Bronchial epithelial cell (primary cell): Measurements from ENCODE around the gene ZNF81. TPM values are rescaled to one million over a fixed set of nuclear protein-coding genes. Genes with fewer than 3 reads are reported as not detected.
"Not testable (repeated sequence)": the region's sequence is repeated elsewhere in the genome, so short reads cannot be mapped to it uniquely, and the experiment has no call there.

ENCODE experiments used
- DNase-seq: peaks from one replicate; pipeline ENCODE4 v3.0.0-alpha.2; 2010; ENCODE audit warnings: low read depth
- FAIRE-seq: peaks from 2 replicates; lab custom pipeline; 2011; peaks lifted over from hg19 to GRCh38; lab: Jason Lieb, UNC
- H3K27me3 ChIP-seq: 2 replicates; pipeline ENCODE4 v1.5.1; 2011; ENCODE audit warnings: low read length; ENCODE audit not compliant: control insufficient read depth, insufficient read depth
- H3K36me3 ChIP-seq: 2 replicates; pipeline ENCODE4 v1.5.1; 2011; ENCODE audit warnings: low read length; ENCODE audit not compliant: control insufficient read depth, insufficient read depth
- H3K4me3 ChIP-seq: 2 replicates; pipeline ENCODE4 v1.5.1; 2011; ENCODE audit warnings: mild to moderate bottlenecking, low read depth, low read length, control low read depth
- total RNA-seq: library from RNA; depleted of rRNA; stranded (reverse); fragments of >200 nt; gene quantifications from 2 replicates; pipeline ENCODE4 v1.2.1, GENCODE V29; 2014
- TF ChIP-seq, protein P1 (sequence below): IDR thresholded peaks from 2 replicates; pipeline ENCODE4 v1.5.1; 2011; ENCODE audit warnings: mild to moderate bottlenecking, moderate library complexity, low read length, control low read depth, inconsistent platforms; ENCODE audit not compliant: insufficient read depth, severe bottlenecking

Gene ZNF81
- total RNA-seq, 1 donor from 2014 or later, result 2.4 TPM

DNA sequence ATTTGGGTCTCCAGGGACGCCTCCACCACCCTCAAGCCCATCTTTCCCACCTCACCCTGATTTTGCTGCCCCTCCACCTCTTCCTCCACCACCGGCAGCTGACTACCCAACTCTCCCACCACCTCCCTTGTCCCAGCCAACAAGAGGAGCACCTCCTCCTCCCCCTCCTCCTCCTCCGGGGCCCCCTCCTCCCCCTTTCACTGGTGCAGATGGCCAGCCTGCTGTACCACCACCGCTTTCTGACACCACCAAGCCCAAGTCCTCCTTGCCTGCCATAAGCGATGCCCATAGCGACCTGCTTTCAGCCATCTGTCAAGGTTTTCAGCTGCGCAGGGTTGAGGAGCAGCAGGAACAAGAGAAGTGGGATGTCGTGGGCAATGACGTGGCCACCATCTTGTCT, 32.4 kb upstream of the ZNF81 start:
- FAIRE-seq, result no peak
- DNase-seq, result no peak
- TF ChIP-seq, protein P1, sequence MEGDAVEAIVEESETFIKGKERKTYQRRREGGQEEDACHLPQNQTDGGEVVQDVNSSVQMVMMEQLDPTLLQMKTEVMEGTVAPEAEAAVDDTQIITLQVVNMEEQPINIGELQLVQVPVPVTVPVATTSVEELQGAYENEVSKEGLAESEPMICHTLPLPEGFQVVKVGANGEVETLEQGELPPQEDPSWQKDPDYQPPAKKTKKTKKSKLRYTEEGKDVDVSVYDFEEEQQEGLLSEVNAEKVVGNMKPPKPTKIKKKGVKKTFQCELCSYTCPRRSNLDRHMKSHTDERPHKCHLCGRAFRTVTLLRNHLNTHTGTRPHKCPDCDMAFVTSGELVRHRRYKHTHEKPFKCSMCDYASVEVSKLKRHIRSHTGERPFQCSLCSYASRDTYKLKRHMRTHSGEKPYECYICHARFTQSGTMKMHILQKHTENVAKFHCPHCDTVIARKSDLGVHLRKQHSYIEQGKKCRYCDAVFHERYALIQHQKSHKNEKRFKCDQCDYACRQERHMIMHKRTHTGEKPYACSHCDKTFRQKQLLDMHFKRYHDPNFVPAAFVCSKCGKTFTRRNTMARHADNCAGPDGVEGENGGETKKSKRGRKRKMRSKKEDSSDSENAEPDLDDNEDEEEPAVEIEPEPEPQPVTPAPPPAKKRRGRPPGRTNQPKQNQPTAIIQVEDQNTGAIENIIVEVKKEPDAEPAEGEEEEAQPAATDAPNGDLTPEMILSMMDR, result no peak
- Histone ChIP-seq H3K36me3 (no peaks in the 10 kb centered on the region), H3K4me3 (no peak overlapping the region), H3K27me3 (no peaks in the 10 kb centered on the region)

DNA sequence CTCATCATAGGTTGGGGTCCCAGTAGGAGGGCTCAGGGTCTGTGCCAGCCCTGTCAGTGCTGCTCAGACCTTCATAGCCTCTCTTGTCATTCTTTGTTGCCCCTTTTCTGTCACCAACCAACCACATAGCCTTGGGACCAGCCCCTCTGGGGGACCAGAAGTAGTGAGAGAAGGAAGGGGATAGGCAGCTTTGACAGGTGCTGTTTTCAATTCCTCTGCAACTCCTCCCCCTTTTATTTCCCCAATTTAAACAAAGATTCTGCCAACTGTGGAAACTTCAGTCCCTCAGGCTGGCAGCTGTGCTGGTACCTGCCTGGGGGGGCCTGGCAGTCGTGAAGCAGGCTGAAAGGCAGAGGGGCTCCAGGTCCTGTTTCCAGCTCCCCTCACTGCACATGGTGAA, 30.9 kb upstream of the ZNF81 start:
- H3K27me3 ChIP-seq, DNase-seq, FAIRE-seq, H3K36me3 ChIP-seq, H3K4me3 ChIP-seq: not testable (repeated sequence)

DNA sequence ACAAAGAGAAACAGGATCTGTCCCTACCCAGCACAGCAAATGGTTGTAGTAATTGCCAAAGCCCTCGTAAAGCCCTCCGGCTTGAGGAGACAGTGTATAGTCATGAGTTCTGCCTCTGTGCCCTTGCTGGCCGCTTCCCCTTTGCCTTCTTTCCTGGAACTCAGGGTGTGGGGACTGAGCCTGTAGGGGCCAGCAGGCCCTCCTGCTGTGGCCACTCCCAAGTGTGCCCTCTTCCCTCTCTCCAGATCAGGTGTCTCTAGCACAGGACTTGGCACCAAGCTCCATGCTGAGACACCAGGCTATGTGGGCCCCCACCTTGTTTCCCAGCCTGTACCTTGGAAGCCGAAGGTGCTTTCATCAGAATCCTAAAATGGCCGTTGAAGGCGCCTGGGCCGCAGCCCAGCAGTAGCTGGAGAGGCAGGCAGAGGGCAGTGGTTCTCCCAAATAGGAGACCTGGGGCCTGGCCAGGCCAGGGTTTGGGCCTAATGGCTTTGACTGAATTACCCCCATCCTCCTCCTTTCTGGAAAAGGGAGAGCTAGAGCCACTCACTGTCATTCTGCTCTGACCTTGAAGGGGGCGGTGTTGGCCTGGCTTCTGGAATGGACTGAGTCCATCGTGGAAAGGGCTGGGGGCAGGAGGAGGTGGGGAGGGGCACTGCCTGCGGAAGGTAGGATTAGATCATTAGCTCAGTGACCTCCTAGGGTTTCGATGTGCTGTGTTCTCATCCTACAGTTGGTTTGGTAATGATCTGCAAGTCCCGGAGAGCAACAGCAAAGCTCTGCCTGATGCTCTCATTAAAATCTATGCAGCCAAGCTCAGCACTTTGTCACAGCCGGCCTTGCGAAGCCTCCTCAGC, 30.1 kb upstream of the ZNF81 start:
- not testable (repeated sequence) for H3K27me3 ChIP-seq, H3K36me3 ChIP-seq, DNase-seq, H3K4me3 ChIP-seq
- peak; percentile 83 for FAIRE-seq

DNA sequence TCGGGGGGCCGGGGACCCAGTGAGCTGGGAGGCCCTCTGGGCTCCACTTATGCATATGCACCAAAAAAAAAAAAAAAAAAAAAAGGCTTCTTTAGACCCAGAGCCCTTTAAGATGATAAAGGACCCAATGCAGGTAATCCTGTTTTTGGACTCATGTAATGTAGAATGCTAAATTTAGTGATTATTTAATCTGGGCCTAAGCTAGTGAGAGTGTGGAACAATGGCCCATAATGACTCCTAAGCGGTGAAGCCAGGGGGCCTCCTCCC, 29.5 kb upstream of the ZNF81 start:
- not testable (repeated sequence) for DNase-seq, H3K36me3 ChIP-seq, H3K4me3 ChIP-seq, H3K27me3 ChIP-seq, FAIRE-seq

DNA sequence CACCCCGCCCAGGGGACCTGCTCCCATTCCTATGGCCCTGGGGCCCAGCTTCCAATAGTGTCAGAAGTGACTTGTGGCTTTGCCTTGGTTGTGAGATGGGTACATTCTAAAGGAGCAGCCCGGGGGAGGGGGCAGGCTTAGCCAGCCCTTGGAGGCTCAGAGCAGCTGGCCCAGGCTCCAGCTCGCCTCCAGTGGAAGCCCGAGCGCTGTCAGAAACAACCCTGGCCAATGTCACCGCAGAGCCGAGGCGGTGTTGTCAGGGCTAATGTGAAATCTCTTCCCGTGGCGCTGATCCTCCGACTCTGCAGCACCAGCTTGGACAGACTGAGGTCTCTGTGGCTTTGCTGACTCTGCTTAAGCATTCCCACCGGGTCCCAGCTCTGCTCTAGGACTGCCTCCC, 29.2 kb upstream of the ZNF81 start:
- no peaks in the 10 kb centered on the region for H3K36me3 ChIP-seq
- FAIRE-seq (no peak), DNase-seq (no peak)

DNA sequence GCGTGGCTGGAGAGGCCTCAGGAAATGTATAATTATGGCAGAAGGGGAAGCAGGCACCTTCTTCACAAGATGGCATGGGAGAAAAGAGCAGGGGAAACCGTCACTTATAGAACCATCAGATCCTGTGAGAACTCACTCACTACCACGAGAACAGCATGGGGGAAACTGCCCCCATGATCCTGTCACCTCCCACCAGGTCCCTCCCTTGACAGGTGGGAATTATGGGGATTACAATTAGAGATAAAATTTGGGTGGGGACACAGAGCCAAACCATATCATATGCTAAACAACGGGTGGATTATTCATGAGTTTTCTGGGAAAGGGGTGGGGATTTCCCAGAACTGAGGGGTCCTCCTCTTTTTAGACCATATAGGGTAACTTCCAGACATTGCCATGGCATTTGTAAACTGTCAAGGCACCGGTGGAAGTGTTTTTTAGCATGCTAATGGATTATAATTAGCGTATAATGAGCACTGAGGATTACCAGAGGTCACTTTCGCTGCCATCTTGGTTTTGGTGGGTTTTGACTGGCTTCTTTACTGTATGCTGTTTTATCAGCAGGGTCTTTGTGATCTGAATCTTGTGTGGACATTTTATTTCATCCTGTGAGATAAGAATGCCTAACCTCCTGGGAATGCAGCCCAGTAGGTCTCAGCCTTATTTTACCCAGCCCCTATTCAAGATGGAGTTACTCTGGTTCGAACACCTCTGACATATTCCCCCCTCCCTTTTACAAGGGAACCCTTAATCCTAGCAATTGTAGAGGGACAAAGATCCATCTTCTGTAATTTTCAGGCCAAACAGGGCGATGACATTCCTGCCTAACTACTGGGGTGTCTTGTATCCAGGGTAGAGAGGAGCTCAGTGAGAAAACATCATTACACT, 27.6 kb upstream of the ZNF81 start:
- no peaks in the 10 kb centered on the region for H3K36me3 ChIP-seq
- no peaks in the 10 kb centered on the region for H3K27me3 ChIP-seq
- TF ChIP-seq, protein P1, result no peak
- H3K4me3 ChIP-seq, result no peak overlapping the region
- DNase-seq, result no peak
- FAIRE-seq, result no peak

More for the DNA sequence above, 29.2 kb upstream of the ZNF81 start:
- H3K27me3 ChIP-seq, result no peaks in the 10 kb centered on the region
- TF ChIP-seq, protein P1, result no peak
- no peak overlapping the region for H3K4me3 ChIP-seq

DNA sequence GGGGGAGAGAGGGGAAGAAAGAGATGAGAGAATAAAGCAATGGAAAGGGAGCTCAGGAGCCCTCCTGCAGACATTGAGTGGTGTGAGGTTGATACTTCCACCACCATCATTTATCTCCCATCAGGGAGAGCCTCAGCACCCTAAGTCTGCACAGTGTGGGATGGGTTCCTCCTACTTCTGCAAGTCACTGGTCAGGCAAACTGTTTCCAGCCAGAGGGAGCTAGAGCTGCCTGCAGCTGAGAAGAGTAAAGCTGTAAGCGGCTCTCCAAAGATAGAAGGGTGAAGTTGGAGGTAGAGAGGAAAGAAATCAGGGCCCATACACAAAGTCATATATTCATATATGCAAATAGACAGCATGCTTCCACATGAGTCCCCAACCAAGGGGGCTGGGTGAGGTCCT, 21.9 kb upstream of the ZNF81 start:
- Histone ChIP-seq H3K27me3 (no peaks in the 10 kb centered on the region), H3K4me3 (no peak overlapping the region), H3K36me3 (no peaks in the 10 kb centered on the region)
- FAIRE-seq (no peak), DNase-seq (no peak)
- TF ChIP-seq, protein P1, result no peak
